ENCODE results near the gene CCDC171. TPM values are rescaled to one million over a fixed set of nuclear protein-coding genes. Genes with fewer than 3 reads are reported as not detected.
"Not testable (repeated sequence)": the region's sequence is repeated elsewhere in the genome, so short reads cannot be mapped to it uniquely, and the experiment has no call there.

CCDC171 gene
- total and polyA plus RNA-seq, 5 donors from 2014 or later: 0.05 to 1.1 (median 0.29) TPM

GRCh38 chr9:15513335-15513734, 39.5 kb upstream of the CCDC171 start:
- H3K4me3 Mint-ChIP-seq: no peak overlapping the region
- peak overlapping the region; percentile 61 to 100 (median 78) for H3K27ac Mint-ChIP-seq
- H3K9me3 Mint-ChIP-seq: peaks cover 0 to 1% (median 0%) of the 10 kb centered on the region in 7 donors
- no peak for DNase-seq
- H3K36me3 Mint-ChIP-seq: peaks cover 5% of the 10 kb centered on the region
- no peak overlapping the region for H3K27ac ChIP-seq (ENCODE audit: insufficient read depth, low read length, poor library complexity, severe bottlenecking)
- no peaks in the 10 kb centered on the region for H3K27me3 Mint-ChIP-seq
- no peak overlapping the region for H3K4me3 ChIP-seq (ENCODE audit: low read depth, low read length)
- no peaks in the 10 kb centered on the region for H3K9me3 ChIP-seq (ENCODE audit: control insufficient read depth in 2 of 2, low read length in 2 of 2)
- peaks cover 6% of the 10 kb centered on the region for H3K36me3 ChIP-seq (ENCODE audit: control insufficient read depth, insufficient read depth, low read length)
- H3K4me1 ChIP-seq (ENCODE audit: control insufficient read depth, insufficient read depth, low read length, poor library complexity, severe bottlenecking): peaks cover 33% of the 10 kb centered on the region
- no peak for ATAC-seq (ENCODE audit: low read depth in 2 of 2)
- H3K27me3 ChIP-seq (ENCODE audit: control insufficient read depth, insufficient read depth, low read length): no peaks in the 10 kb centered on the region
- peaks cover 6 to 39% (median 24%) of the 10 kb centered on the region in 4 donors for H3K4me1 Mint-ChIP-seq

- H3K4me1 Mint-ChIP-seq: no peaks in the 10 kb centered on the region
- H3K27ac ChIP-seq (ENCODE audit: insufficient read depth, low read length, poor library complexity, severe bottlenecking): no peak overlapping the region
- H3K27me3 ChIP-seq (ENCODE audit: control insufficient read depth, insufficient read depth, low read length): no peaks in the 10 kb centered on the region
- no peaks in the 10 kb centered on the region for H3K36me3 Mint-ChIP-seq
- H3K27me3 Mint-ChIP-seq: peaks cover 26% of the 10 kb centered on the region
- H3K27ac Mint-ChIP-seq: no peak overlapping the region
- ATAC-seq (ENCODE audit: low read depth in 2 of 2): no peak
- no peaks in the 10 kb centered on the region for H3K4me1 ChIP-seq (ENCODE audit: control insufficient read depth, insufficient read depth, low read length, poor library complexity, severe bottlenecking)
- no peak overlapping the region for H3K4me3 ChIP-seq (ENCODE audit: low read depth, low read length)
- H3K4me3 Mint-ChIP-seq: no peak overlapping the region
- DNase-seq: no peak
- no peaks in the 10 kb centered on the region for H3K9me3 Mint-ChIP-seq
- H3K36me3 ChIP-seq (ENCODE audit: control insufficient read depth, insufficient read depth, low read length): no peaks in the 10 kb centered on the region
- H3K9me3 ChIP-seq (ENCODE audit: control insufficient read depth in 2 of 2, low read length in 2 of 2): no peaks in the 10 kb centered on the region
These were observed 33.0 kb upstream of the CCDC171 start for GRCh38 chr9:15519831-15520230.

GRCh38 chr9:15521254-15521653, 31.6 kb upstream of the CCDC171 start:
- peaks cover 33% of the 10 kb centered on the region for H3K27me3 Mint-ChIP-seq
- Histone ChIP-seq H3K36me3 (ENCODE audit: control insufficient read depth, insufficient read depth, low read length) (no peaks in the 10 kb centered on the region), H3K27me3 (ENCODE audit: control insufficient read depth, insufficient read depth, low read length) (no peaks in the 10 kb centered on the region), H3K27ac (ENCODE audit: insufficient read depth, low read length, poor library complexity, severe bottlenecking) (no peak overlapping the region), H3K4me1 (ENCODE audit: control insufficient read depth, insufficient read depth, low read length, poor library complexity, severe bottlenecking) (no peaks in the 10 kb centered on the region), H3K4me3 (ENCODE audit: low read depth, low read length) (no peak overlapping the region), H3K9me3 (ENCODE audit: control insufficient read depth in 2 of 2, low read length in 2 of 2) (no peaks in the 10 kb centered on the region)
- no peaks in the 10 kb centered on the region for H3K9me3 Mint-ChIP-seq
- H3K36me3 Mint-ChIP-seq: no peaks in the 10 kb centered on the region
- H3K4me3 Mint-ChIP-seq: no peak overlapping the region
- ATAC-seq (ENCODE audit: low read depth in 2 of 2) (no peak), DNase-seq (no peak)
- H3K4me1 Mint-ChIP-seq: no peaks in the 10 kb centered on the region
- no peak overlapping the region for H3K27ac Mint-ChIP-seq

- no peak for DNase-seq
- Mint-ChIP-seq H3K4me3 (no peak overlapping the region), H3K36me3 (no peaks in the 10 kb centered on the region), H3K27me3 (peaks cover 39% of the 10 kb centered on the region), H3K27ac (no peak overlapping the region), H3K4me1 (no peaks in the 10 kb centered on the region), H3K9me3 (no peaks in the 10 kb centered on the region)
- H3K27ac ChIP-seq (ENCODE audit: insufficient read depth, low read length, poor library complexity, severe bottlenecking): no peak overlapping the region
- no peaks in the 10 kb centered on the region for H3K9me3 ChIP-seq (ENCODE audit: control insufficient read depth in 2 of 2, low read length in 2 of 2)
- ATAC-seq (ENCODE audit: low read depth in 2 of 2): no peak
- H3K4me3 ChIP-seq (ENCODE audit: low read depth, low read length): no peak overlapping the region
- no peaks in the 10 kb centered on the region for H3K27me3 ChIP-seq (ENCODE audit: control insufficient read depth, insufficient read depth, low read length)
- H3K4me1 ChIP-seq (ENCODE audit: control insufficient read depth, insufficient read depth, low read length, poor library complexity, severe bottlenecking): no peaks in the 10 kb centered on the region
- no peaks in the 10 kb centered on the region for H3K36me3 ChIP-seq (ENCODE audit: control insufficient read depth, insufficient read depth, low read length)
These were observed 30.6 kb upstream of the CCDC171 start for GRCh38 chr9:15522130-15522755.

GRCh38 chr9:15524845-15525455, 27.9 kb upstream of the CCDC171 start:
- Mint-ChIP-seq H3K36me3 (no peaks in the 10 kb centered on the region), H3K27ac (no peak overlapping the region), H3K9me3 (no peaks in the 10 kb centered on the region), H3K4me1 (no peaks in the 10 kb centered on the region), H3K27me3 (peaks cover 39% of the 10 kb centered on the region), H3K4me3 (no peak overlapping the region)
- Histone ChIP-seq H3K27ac (ENCODE audit: insufficient read depth, low read length, poor library complexity, severe bottlenecking) (no peak overlapping the region), H3K36me3 (ENCODE audit: control insufficient read depth, insufficient read depth, low read length) (no peaks in the 10 kb centered on the region), H3K4me1 (ENCODE audit: control insufficient read depth, insufficient read depth, low read length, poor library complexity, severe bottlenecking) (no peaks in the 10 kb centered on the region), H3K27me3 (ENCODE audit: control insufficient read depth, insufficient read depth, low read length) (no peaks in the 10 kb centered on the region), H3K4me3 (ENCODE audit: low read depth, low read length) (no peak overlapping the region), H3K9me3 (ENCODE audit: control insufficient read depth in 2 of 2, low read length in 2 of 2) (no peaks in the 10 kb centered on the region)
- DNase-seq (no peak), ATAC-seq (ENCODE audit: low read depth in 2 of 2) (no peak)

- Histone ChIP-seq H3K9me3 (ENCODE audit: control insufficient read depth in 2 of 2, low read length in 2 of 2) (no peaks in the 10 kb centered on the region), H3K4me1 (ENCODE audit: control insufficient read depth, insufficient read depth, low read length, poor library complexity, severe bottlenecking) (no peaks in the 10 kb centered on the region), H3K4me3 (ENCODE audit: low read depth, low read length) (no peak overlapping the region), H3K27ac (ENCODE audit: insufficient read depth, low read length, poor library complexity, severe bottlenecking) (no peak overlapping the region), H3K36me3 (ENCODE audit: control insufficient read depth, insufficient read depth, low read length) (no peaks in the 10 kb centered on the region), H3K27me3 (ENCODE audit: control insufficient read depth, insufficient read depth, low read length) (no peaks in the 10 kb centered on the region)
- DNase-seq (no peak), ATAC-seq (ENCODE audit: low read depth in 2 of 2) (no peak)
- Mint-ChIP-seq H3K27ac (no peak overlapping the region), H3K36me3 (no peaks in the 10 kb centered on the region), H3K27me3 (peaks cover 39% of the 10 kb centered on the region), H3K4me3 (no peak overlapping the region), H3K4me1 (no peaks in the 10 kb centered on the region), H3K9me3 (no peaks in the 10 kb centered on the region)
These were observed 26.9 kb upstream of the CCDC171 start for GRCh38 chr9:15525958-15526357.

- H3K36me3 Mint-ChIP-seq; H3K27ac ChIP-seq (ENCODE audit: insufficient read depth, low read length, poor library complexity, severe bottlenecking); H3K4me1 Mint-ChIP-seq; H3K4me3 ChIP-seq (ENCODE audit: low read depth, low read length); ATAC-seq (ENCODE audit: low read depth in 2 of 2); H3K27ac Mint-ChIP-seq; H3K9me3 ChIP-seq (ENCODE audit: control insufficient read depth in 2 of 2, low read length in 2 of 2); H3K4me3 Mint-ChIP-seq; H3K4me1 ChIP-seq (ENCODE audit: control insufficient read depth, insufficient read depth, low read length, poor library complexity, severe bottlenecking); H3K9me3 Mint-ChIP-seq; H3K27me3 ChIP-seq (ENCODE audit: control insufficient read depth, insufficient read depth, low read length); H3K36me3 ChIP-seq (ENCODE audit: control insufficient read depth, insufficient read depth, low read length); DNase-seq: not testable (repeated sequence)
- peaks cover 34% of the 10 kb centered on the region for H3K27me3 Mint-ChIP-seq
These were observed 25.8 kb upstream of the CCDC171 start for GRCh38 chr9:15527035-15527434.

All from CD4-positive, CD25-positive, alpha-beta regulatory T cell (primary cell).